A673 (cell line): ENCODE measurements around the gene SEMA5B. TPM values are rescaled to one million over a fixed set of nuclear protein-coding genes. Genes with fewer than 3 reads are reported as not detected.

Experiments
- BruUV-seq: library from RNA; stranded (reverse); fragments of 400-500 nt; replicated peaks from 2 replicates; lab custom pipeline; 2021; lab: Mats Ljungman, UMichigan
- CTCF ChIA-PET: fragments of 300-600 bp; sonication (Branson Sonifier 250); formaldehyde crosslinking; loops from one replicate; lab custom pipeline; 2022; ENCODE audit warnings: antibody characterized with exemption; lab: Charles Lee
- POLR2A ChIA-PET: fragments of 300-600 bp; sonication (Branson Sonifier 250); formaldehyde crosslinking; loops from one replicate; lab custom pipeline; 2022; ENCODE audit warnings: antibody characterized with exemption; ENCODE audit not compliant: low non-redundant PET; lab: Charles Lee
- DNase-seq: peaks from one replicate; pipeline ENCODE4 v3.0.0-alpha.2; 2015; ENCODE audit warnings: low spot score
- H3K27ac ChIP-seq: fragments of 200-600 bp; sonication (generic); 2 replicates; pipeline ENCODE4 v1.5.1; 2016; ENCODE audit warnings: mixed run types, low read depth, mild to moderate bottlenecking, mixed read lengths, antibody characterized with exemption, low read length; ENCODE audit not compliant: poor library complexity, severe bottlenecking
- H3K27me3 ChIP-seq: fragments of 200-600 bp; sonication (generic); replicated peaks from 2 replicates; pipeline ENCODE4 v1.6.1; 2017; ENCODE audit warnings: mixed run types, low read depth, mild to moderate bottlenecking, mixed read lengths, antibody characterized with exemption, low read length; ENCODE audit not compliant: insufficient read depth, poor library complexity
- H3K36me3 ChIP-seq: fragments of 200-600 bp; sonication (generic); 2 replicates; pipeline ENCODE4 v1.6.1; 2016; ENCODE audit warnings: mixed run types, mild to moderate bottlenecking, mixed read lengths, antibody characterized with exemption, low read length; ENCODE audit not compliant: insufficient read depth, poor library complexity, severe bottlenecking
- H3K4me1 ChIP-seq: fragments of 200-600 bp; sonication (generic); 2 replicates; pipeline ENCODE4 v1.6.1; 2017; ENCODE audit warnings: mixed run types, mild to moderate bottlenecking, mixed read lengths, antibody characterized with exemption, low read length; ENCODE audit not compliant: insufficient read depth, poor library complexity, severe bottlenecking
- H3K4me3 ChIP-seq: fragments of 200-600 bp; sonication (generic); 2 replicates; pipeline ENCODE4 v1.5.1; 2016; ENCODE audit warnings: low read depth, mixed run types, mild to moderate bottlenecking, mixed read lengths, low read length; ENCODE audit not compliant: poor library complexity, severe bottlenecking
- H3K9me3 ChIP-seq: fragments of 200-600 bp; sonication (generic); 2 replicates; pipeline ENCODE4 v1.6.1; 2016; ENCODE audit warnings: mixed run types, low read depth, mild to moderate bottlenecking, mixed read lengths, antibody characterized with exemption, low read length; ENCODE audit not compliant: poor library complexity, severe bottlenecking
- EZH2 ChIP-seq: fragments of 200-600 bp; sonication (generic); IDR thresholded peaks from 2 replicates; pipeline ENCODE4 v1.6.1; 2017; ENCODE audit warnings: borderline replicate concordance, low read depth, mild to moderate bottlenecking, mixed read lengths, antibody characterized with exemption, low read length; ENCODE audit not compliant: poor library complexity, severe bottlenecking
- intact Hi-C: fragments of 100-400 bp; cut with micrococcal nuclease; formaldehyde crosslinking; loops from one replicate; pipeline ENCODE4 v1.10.0; 2022; ENCODE audit not compliant: unreplicated experiment
- total RNA-seq: library from RNA; stranded (reverse); gene quantifications from 2 replicates; pipeline ENCODE4 v1.2.3, GENCODE V29; 2021
- TF ChIP-seq, protein P1 (sequence below): fragments of 300-800, 200-600 bp; sonication (generic); conservative IDR thresholded peaks from 2 replicates; pipeline ENCODE4 v1.5.1; 2017; ENCODE audit warnings: low read depth, mild to moderate bottlenecking, antibody characterized with exemption, low read length, moderate library complexity, mixed read lengths

The SEMA5B gene
- total RNA-seq, 1 experiment from 2014 or later: 7.6 TPM

DNA sequence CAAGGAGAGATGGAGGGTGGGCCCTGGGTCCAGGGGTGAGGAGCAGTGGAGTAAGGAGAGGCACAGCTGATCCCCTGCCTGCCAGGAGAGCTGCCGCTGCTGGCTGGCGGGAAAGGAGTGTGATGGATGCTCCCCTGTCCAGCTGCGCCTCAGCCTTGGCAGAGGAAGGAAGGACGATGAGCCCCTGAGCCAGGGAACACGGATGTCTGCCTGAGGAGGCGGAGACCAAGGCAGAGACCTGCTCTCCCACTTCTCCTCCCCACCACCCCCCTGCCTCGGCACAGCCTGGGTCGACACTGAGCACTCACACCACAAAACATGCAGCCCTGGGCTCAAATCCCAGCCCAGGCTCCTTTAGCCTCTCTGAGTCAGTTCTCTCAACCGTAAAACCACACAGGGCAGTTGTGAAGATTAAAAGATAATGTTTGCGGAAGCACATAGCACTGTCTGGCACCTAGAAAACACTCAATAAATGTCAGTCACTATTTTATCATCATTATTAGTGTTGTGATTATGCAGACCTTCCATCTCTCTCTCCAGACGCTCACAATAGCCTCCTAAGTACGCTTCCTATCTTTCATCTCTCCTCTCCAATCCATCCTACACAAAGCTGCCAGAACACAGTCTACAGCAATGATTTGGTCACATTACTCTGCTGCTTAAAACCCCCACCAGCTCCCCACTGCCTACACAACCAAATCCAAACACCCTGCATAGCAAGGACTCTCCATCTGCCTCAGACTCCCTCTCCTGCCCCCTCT is 52.2 kb downstream of the SEMA5B start:
- ChIA-PET CTCF (no interaction called here), POLR2A (no interaction called here)
- Histone ChIP-seq H3K9me3 (no peaks in the 10 kb centered on the region), H3K27ac (no peak overlapping the region), H3K36me3 (no peaks in the 10 kb centered on the region), H3K27me3 (peaks cover 58% of the 10 kb centered on the region), H3K4me3 (no peak overlapping the region), H3K4me1 (peaks cover 5% of the 10 kb centered on the region)
- intact Hi-C loops: no loop called here
- BruUV-seq: no TSS peak
- no peak for TF ChIP-seq EZH2
- peak; percentile 36 for DNase-seq

DNA sequence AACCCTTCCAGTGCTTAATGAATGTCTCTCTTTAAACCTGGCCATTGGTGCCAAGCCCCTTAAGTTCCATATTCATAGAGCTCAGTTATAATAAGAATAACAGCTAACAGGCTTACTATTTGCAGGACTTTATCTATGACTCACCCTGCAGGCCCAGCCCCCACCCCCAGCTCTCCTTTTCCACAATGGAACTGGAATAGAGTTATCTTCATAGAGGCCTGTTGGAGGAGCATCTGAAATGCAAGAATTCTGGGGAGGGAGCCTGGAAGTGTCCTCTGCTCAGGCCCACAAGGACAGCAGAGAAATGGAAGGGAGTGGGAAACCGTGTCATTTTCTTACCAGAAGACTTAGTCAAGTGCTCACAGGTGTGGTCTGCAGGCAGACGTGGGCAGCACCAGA is 52.8 kb downstream of the SEMA5B start:
- DNase-seq: peak; percentile 44
- ChIA-PET CTCF (no interaction called here), POLR2A (no interaction called here)
- no peak for TF ChIP-seq EZH2
- TF ChIP-seq, protein P1, sequence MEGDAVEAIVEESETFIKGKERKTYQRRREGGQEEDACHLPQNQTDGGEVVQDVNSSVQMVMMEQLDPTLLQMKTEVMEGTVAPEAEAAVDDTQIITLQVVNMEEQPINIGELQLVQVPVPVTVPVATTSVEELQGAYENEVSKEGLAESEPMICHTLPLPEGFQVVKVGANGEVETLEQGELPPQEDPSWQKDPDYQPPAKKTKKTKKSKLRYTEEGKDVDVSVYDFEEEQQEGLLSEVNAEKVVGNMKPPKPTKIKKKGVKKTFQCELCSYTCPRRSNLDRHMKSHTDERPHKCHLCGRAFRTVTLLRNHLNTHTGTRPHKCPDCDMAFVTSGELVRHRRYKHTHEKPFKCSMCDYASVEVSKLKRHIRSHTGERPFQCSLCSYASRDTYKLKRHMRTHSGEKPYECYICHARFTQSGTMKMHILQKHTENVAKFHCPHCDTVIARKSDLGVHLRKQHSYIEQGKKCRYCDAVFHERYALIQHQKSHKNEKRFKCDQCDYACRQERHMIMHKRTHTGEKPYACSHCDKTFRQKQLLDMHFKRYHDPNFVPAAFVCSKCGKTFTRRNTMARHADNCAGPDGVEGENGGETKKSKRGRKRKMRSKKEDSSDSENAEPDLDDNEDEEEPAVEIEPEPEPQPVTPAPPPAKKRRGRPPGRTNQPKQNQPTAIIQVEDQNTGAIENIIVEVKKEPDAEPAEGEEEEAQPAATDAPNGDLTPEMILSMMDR: no peak
- BruUV-seq: no TSS peak
- Histone ChIP-seq H3K9me3 (no peaks in the 10 kb centered on the region), H3K36me3 (no peaks in the 10 kb centered on the region), H3K4me1 (peaks cover 5% of the 10 kb centered on the region), H3K27ac (no peak overlapping the region), H3K27me3 (peaks cover 62% of the 10 kb centered on the region), H3K4me3 (no peak overlapping the region)
- intact Hi-C loops: no loop called here

DNA sequence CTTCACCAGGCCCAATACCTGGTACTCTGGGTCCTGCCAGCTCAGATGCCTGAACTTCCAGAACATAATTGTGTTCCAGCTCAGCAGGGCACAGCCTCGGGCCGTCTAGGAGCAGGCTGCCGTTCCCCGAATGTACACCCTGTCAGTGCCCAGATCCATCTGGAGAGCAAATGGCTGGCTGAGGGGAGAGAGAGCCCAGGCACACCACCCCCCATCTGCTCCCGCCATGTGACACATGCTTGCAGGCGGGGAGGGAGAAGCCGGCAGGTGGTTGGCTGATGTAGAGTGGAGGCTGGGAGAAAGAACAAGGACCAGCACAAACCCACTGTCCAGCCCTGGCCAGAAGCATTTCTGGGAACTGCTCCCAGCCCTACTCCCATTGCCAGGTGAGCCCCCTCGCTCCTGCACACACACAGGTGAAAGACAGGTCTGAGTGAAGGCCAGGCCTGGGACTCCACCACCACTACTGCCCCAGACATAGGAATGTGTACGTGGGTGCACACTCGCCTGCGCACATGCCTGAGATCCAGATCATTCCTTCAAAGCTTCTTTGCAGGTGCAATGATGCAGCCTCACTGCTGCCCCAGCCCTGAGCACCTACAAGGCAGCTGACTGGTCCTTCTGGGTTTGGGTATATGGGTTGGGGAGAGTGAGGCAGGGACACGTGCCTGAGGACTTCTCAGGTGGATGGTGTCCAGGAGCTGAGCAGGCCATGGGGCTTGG is 53.5 kb downstream of the SEMA5B start:
- BruUV-seq: no TSS peak
- POLR2A ChIA-PET: no interaction called here
- no peak overlapping the region for H3K27ac ChIP-seq
- intact Hi-C loops: no loop called here
- no peak overlapping the region for H3K4me3 ChIP-seq
- CTCF ChIA-PET: no interaction called here
- peaks cover 5% of the 10 kb centered on the region for H3K4me1 ChIP-seq
- TF ChIP-seq, protein P1: no peak
- TF ChIP-seq EZH2: no peak
- no peaks in the 10 kb centered on the region for H3K36me3 ChIP-seq
- no peaks in the 10 kb centered on the region for H3K9me3 ChIP-seq
- peaks cover 56% of the 10 kb centered on the region for H3K27me3 ChIP-seq
- no peak for DNase-seq
